AG09309 (cell line): Measurements from ENCODE around the gene TRAPPC14.
"Not testable (repeated sequence)": the region's sequence is repeated elsewhere in the genome, so short reads cannot be mapped to it uniquely, and the experiment has no call there.

ENCODE experiments used
- DNase-seq: peaks from one replicate; pipeline ENCODE4 v3.0.0-alpha.2; 2010; ENCODE audit warnings: low read depth
- H3K4me3 ChIP-seq: 2 replicates; pipeline ENCODE4 v1.5.1; 2011; ENCODE audit warnings: mild to moderate bottlenecking, low read depth, low read length, moderate library complexity; ENCODE audit not compliant: control insufficient read depth
- CTCF ChIP-seq: IDR thresholded peaks from 2 replicates; pipeline ENCODE4 v1.5.1; 2011; ENCODE audit warnings: mild to moderate bottlenecking, low read depth, low read length, inconsistent platforms; ENCODE audit not compliant: insufficient read depth, control insufficient read depth; ENCODE audit errors: missing control alignments

The TRAPPC14 gene

GRCh38 chr7:100158229-100159098 is at the start of gene TRAPPC14:
TRAPPC14 (minus strand) TSS chr7:100158723; CDS start chr7:100158499, 224 bp downstream.
- DNase-seq, result no peak
- peak within 1 kb of the TSS; percentile 80 for H3K4me3 ChIP-seq
- TF ChIP-seq CTCF, result no peak

GRCh38 chr7:100204454-100204853 is 45.9 kb upstream of the TRAPPC14 start:
- DNase-seq, result no peak
- TF ChIP-seq CTCF, result no peak
- no peak overlapping the region for H3K4me3 ChIP-seq

- no peak for DNase-seq
- no peak for TF ChIP-seq CTCF
- H3K4me3 ChIP-seq, result no peak overlapping the region
Observed at GRCh38 chr7:100200693-100201092, 42.2 kb upstream of the TRAPPC14 start.

GRCh38 chr7:100198266-100198665 is 39.7 kb upstream of the TRAPPC14 start:
- no peak for TF ChIP-seq CTCF
- no peak for DNase-seq
- H3K4me3 ChIP-seq, result no peak overlapping the region

- H3K4me3 ChIP-seq, DNase-seq: not testable (repeated sequence)
Observed at GRCh38 chr7:100195901-100196322, 37.4 kb upstream of the TRAPPC14 start.

- no peak for DNase-seq
- no peak for TF ChIP-seq CTCF
- H3K4me3 ChIP-seq, result no peak overlapping the region
Observed at GRCh38 chr7:100195222-100195621, 36.7 kb upstream of the TRAPPC14 start.

GRCh38 chr7:100192969-100193368 is 34.4 kb upstream of the TRAPPC14 start:
- no peak for TF ChIP-seq CTCF
- DNase-seq, result no peak
- no peak overlapping the region for H3K4me3 ChIP-seq

- not testable (repeated sequence) for DNase-seq, H3K4me3 ChIP-seq
Observed at GRCh38 chr7:100192281-100192862, 33.8 kb upstream of the TRAPPC14 start.
